Stomach (tissue), 9 donors: ENCODE measurements around the gene PLTP. TPM values are rescaled to one million over a fixed set of nuclear protein-coding genes. Genes with fewer than 3 reads are reported as not detected.
"Not testable (repeated sequence)": the region's sequence is repeated elsewhere in the genome, so short reads cannot be mapped to it uniquely, and the experiment has no call there.

ENCODE experiments used
- DNase-seq, 2 donors: peaks; one replicate each; pipeline versions ENCODE4 v3.0.0 to v3.0.0-alpha.2; 2013 to 2019
- H3K27ac ChIP-seq, 5 donors: fragments of 200-600 bp in 4 of 5; sonication (generic) in 4 of 5; one replicate each; pipeline ENCODE4 v1.5.1; 2013 to 2019; ENCODE audit warnings: mild to moderate bottlenecking in 1 of 5, moderate library complexity in 1 of 5
- H3K27me3 ChIP-seq, 3 donors: fragments of 200-600 bp; sonication (generic); one replicate each; pipeline ENCODE4 v1.5.1; 2017 to 2019; ENCODE audit warnings: mixed run types in 1 of 3
- H3K36me3 ChIP-seq, 4 donors: fragments of 200-600 bp; sonication (generic); 1 replicate in 3 of 4; 2 replicates in 1 of 4; pipeline ENCODE4 v1.5.1; 2016 to 2019
- H3K4me1 ChIP-seq, 4 donors: fragments of 200-600 bp; sonication (generic); one replicate each; pipeline ENCODE4 v1.5.1; 2016 to 2019
- H3K4me3 ChIP-seq, 4 donors: fragments of 200-600 bp; sonication (generic) in 3 of 4; one replicate each; pipeline ENCODE4 v1.5.1; 2016 to 2019; ENCODE audit warnings: mild to moderate bottlenecking in 1 of 4
- H3K9me3 ChIP-seq, 4 donors: fragments of 200-600 bp; sonication (generic); one replicate each; pipeline ENCODE4 v1.5.1; 2016 to 2019
- EP300 ChIP-seq: sonication (generic); formaldehyde crosslinking; IDR thresholded peaks from one replicate; pipeline ENCODE4 v1.6.1; 2017; ENCODE audit warnings: antibody characterized with exemption
- POLR2A ChIP-seq, 4 donors: fragments of 450-650 bp; IDR thresholded peaks; one replicate each; pipeline ENCODE4 v1.6.1; 2016; ENCODE audit warnings: antibody characterized with exemption in 4 of 4, control low read depth in 2 of 4, mild to moderate bottlenecking in 1 of 4, moderate library complexity in 1 of 4
- POLR2AphosphoS5 ChIP-seq, 3 donors: sonication (generic); formaldehyde crosslinking; IDR thresholded peaks; one replicate each; pipeline ENCODE4 v1.6.1; 2016; ENCODE audit warnings: antibody characterized with exemption in 3 of 3
- WGBS, 5 donors: extraction: QIAGEN DNeasy Blood & Tissue Kit in 3 of 5; methylation state at CpG; one replicate each; pipeline versions ENCODE4 v1.1.5 to v1.1.7; 2013 to 2018; 5-methylcytosine and 5-hydroxymethylcytosine counted together
- intact Hi-C: fragments of 100-400 bp; cut with DNase I; formaldehyde crosslinking; loops from one replicate; pipeline ENCODE4 v1.15.1; 2023; ENCODE audit warnings: low total_unique reads
- polyA plus RNA-seq, 3 donors: library from polyadenylated mRNA; stranded (reverse); fragments of 200-250 nt; gene quantifications; one replicate each; pipeline ENCODE4 v1.2.3, GENCODE V29; 2013
- total RNA-seq, 5 donors: library from RNA; depleted of rRNA; stranded (reverse); fragments of >200 nt; gene quantifications; one replicate each; pipeline versions ENCODE4 v1.1.0 to v1.2.3, GENCODE V29; 2014 to 2016
- TF ChIP-seq, protein P1 (sequence below), 7 experiments: fragments of 450-650 bp in 4 of 7; fragments of 200-600 bp in 3 of 7; sonication (generic) in 3 of 7; IDR thresholded peaks; one replicate each; pipeline ENCODE4 v1.5.1; 2016 to 2019; ENCODE audit warnings: antibody characterized with exemption in 7 of 7, control low read depth in 2 of 7, mild to moderate bottlenecking in 1 of 7
- donor health status: healthy with polysubstance abuse.
- donor health status: Bipolar disorder and iron deficiency.
- donor health status: healthy.

PLTP gene
- total and polyA plus RNA-seq, 8 donors, result 22.0 to 313 (median 55.9) TPM

DNA sequence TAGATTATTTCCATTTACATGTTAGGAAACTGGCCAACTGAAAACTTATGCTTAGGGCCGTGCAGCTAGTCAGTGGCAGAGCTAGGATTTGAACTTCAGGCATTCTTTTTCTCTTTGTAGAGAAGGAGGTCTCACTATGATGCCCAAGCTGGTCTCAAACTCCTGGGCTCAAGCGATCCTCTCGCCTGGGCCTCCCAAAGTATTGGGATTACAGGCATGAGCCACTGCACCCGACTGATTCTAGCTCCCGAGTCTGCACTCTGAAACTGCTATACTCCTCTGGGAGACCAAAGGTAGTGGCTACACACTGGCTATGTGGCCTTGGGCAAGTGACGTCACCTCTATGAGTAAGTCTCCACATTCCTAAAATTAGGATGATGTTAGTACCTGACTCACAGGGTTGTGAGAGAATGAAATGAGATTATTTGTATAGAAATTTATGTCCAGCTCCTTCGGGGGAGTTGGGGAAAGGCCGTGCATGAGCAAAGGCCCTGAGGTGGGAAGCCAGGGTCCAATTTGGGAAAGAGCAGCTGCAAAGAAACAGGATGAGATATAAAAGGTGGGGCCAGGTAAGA lies 6.4 kb downstream of the PLTP start:
- intact Hi-C loops, result no loop called here
- 86 to 91% (median 88%) methylated on average over 8 of the region's 8 CpGs for WGBS, 5 donors

GRCh38 chr20:45904583-45905504 lies 7.1 kb downstream of the PLTP start:
- intact Hi-C loops, result no loop called here
- H3K27ac ChIP-seq, result no peak overlapping the region
- H3K9me3 ChIP-seq, result no peaks in the 10 kb centered on the region
- TF ChIP-seq, protein P1, sequence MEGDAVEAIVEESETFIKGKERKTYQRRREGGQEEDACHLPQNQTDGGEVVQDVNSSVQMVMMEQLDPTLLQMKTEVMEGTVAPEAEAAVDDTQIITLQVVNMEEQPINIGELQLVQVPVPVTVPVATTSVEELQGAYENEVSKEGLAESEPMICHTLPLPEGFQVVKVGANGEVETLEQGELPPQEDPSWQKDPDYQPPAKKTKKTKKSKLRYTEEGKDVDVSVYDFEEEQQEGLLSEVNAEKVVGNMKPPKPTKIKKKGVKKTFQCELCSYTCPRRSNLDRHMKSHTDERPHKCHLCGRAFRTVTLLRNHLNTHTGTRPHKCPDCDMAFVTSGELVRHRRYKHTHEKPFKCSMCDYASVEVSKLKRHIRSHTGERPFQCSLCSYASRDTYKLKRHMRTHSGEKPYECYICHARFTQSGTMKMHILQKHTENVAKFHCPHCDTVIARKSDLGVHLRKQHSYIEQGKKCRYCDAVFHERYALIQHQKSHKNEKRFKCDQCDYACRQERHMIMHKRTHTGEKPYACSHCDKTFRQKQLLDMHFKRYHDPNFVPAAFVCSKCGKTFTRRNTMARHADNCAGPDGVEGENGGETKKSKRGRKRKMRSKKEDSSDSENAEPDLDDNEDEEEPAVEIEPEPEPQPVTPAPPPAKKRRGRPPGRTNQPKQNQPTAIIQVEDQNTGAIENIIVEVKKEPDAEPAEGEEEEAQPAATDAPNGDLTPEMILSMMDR (IDR thresholded peaks at IDR 0.05), result no peak
- TF ChIP-seq POLR2AphosphoS5 (IDR thresholded peaks at IDR 0.05) (no peak), EP300 (no peak), POLR2A (IDR thresholded peaks at IDR 0.05) (no peak)
- WGBS, 5 donors, result 77 to 81% (median 79%) methylated on average over 14 to 16 of the region's 16 CpGs
- H3K27me3 ChIP-seq, result no peaks in the 10 kb centered on the region
- DNase-seq, result no peak
- peaks cover 3 to 71% (median 61%) of the 10 kb centered on the region in 4 donors for H3K36me3 ChIP-seq
- peaks cover 0 to 2% (median 1%) of the 10 kb centered on the region in 4 donors for H3K4me1 ChIP-seq
- H3K4me3 ChIP-seq, result no peak overlapping the region

More for the DNA sequence above, 6.4 kb downstream of the PLTP start:
- Histone ChIP-seq H3K27me3 (no peaks in the 10 kb centered on the region), H3K4me3 (no peak overlapping the region), H3K36me3 (peaks cover 3 to 65% (median 55%) of the 10 kb centered on the region in 4 donors), H3K4me1 (peaks cover 0 to 10% (median 5%) of the 10 kb centered on the region in 4 donors), H3K27ac (no peak overlapping the region), H3K9me3 (no peaks in the 10 kb centered on the region)
- TF ChIP-seq, protein P1 (IDR thresholded peaks at IDR 0.05), result no peak
- DNase-seq, result no peak

- DNase-seq, result no peak
- peaks cover 3 to 90% (median 81%) of the 10 kb centered on the region in 4 donors for H3K36me3 ChIP-seq
- 89 to 97% (median 93%) methylated on average over 11 to 14 of the region's 14 CpGs for WGBS, 5 donors
- TF ChIP-seq, protein P1 (IDR thresholded peaks at IDR 0.05), result no peak
- TF ChIP-seq EP300 (no peak), POLR2AphosphoS5 (IDR thresholded peaks at IDR 0.05) (no peak), POLR2A (IDR thresholded peaks at IDR 0.05) (no peak)
- H3K27me3 ChIP-seq, result no peaks in the 10 kb centered on the region
- no peak overlapping the region for H3K27ac ChIP-seq
- no peak overlapping the region for H3K4me3 ChIP-seq
- H3K9me3 ChIP-seq, result no peaks in the 10 kb centered on the region
- intact Hi-C loops, result no loop called here
- no peaks in the 10 kb centered on the region for H3K4me1 ChIP-seq
These were observed 9.7 kb downstream of the PLTP start for GRCh38 chr20:45902199-45902701.

GRCh38 chr20:45901332-45901731 lies 10.6 kb downstream of the PLTP start:
- H3K27me3 ChIP-seq, H3K4me1 ChIP-seq, H3K4me3 ChIP-seq, intact Hi-C loops, DNase-seq, H3K27ac ChIP-seq, H3K9me3 ChIP-seq: not testable (repeated sequence)
- peaks cover 11 to 92% (median 85%) of the 10 kb centered on the region in 4 donors for H3K36me3 ChIP-seq
- WGBS, 5 donors, result 86 to 96% (median 90%) methylated on average over 6 of the region's 6 CpGs
